SH-SY5Y (cell line): ENCODE measurements around the gene ZNF358.

Experiments
- GATA2 ChIP-seq: IDR thresholded peaks from 2 replicates; pipeline ENCODE4 v1.6.1; 2011; ENCODE audit warnings: mild to moderate bottlenecking, low read depth, low read length
- GATA3 ChIP-seq: IDR thresholded peaks from 2 replicates; pipeline ENCODE4 v1.6.1; 2011; ENCODE audit warnings: low read depth, mild to moderate bottlenecking, low read length, moderate library complexity

DNA sequence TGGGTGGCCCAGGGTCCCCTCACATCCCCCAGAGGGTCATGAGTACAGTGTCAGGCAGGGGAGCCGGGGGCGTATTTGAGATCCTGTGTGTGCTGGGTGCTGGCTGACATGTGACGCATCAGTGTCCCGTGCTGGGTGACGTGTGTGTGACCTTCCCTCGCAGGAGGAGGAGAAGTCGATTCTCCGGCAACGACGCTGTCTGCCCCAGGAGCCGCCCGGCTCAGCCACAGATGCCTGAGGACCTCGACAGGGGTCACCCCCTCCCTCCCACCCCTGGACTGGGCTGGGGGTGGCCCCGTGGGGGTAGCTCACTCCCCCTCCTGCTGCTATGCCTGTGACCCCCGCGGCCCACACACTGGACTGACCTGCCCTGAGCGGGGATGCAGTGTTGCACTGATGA lies 45.4 kb downstream of the ZNF358 start:
- TF ChIP-seq GATA2 (no peak), GATA3 (no peak)
